Neuron (in vitro differentiated cells): ENCODE measurements around the gene PDPK1.

Source experiments
- H2AFZ ChIP-seq: one replicate; pipeline ENCODE4 v1.6.1; 2013; ENCODE audit warnings: low read depth, mild to moderate bottlenecking, inconsistent platforms, low read length, moderate library complexity
- H3K27me3 ChIP-seq: one replicate; pipeline ENCODE4 v1.6.1; 2013; ENCODE audit warnings: low read length; ENCODE audit not compliant: insufficient read depth
- H3K36me3 ChIP-seq: one replicate; pipeline ENCODE4 v1.6.1; 2013; ENCODE audit warnings: low read length; ENCODE audit not compliant: insufficient read depth
- H3K4me1 ChIP-seq: one replicate; pipeline ENCODE4 v1.6.1; 2013; ENCODE audit warnings: low read length; ENCODE audit not compliant: insufficient read depth
- H3K4me3 ChIP-seq: 2 replicates; pipeline ENCODE4 v1.5.1; 2013; ENCODE audit warnings: mild to moderate bottlenecking, low read length, moderate library complexity
- H3K9me3 ChIP-seq: one replicate; pipeline ENCODE4 v1.6.1; 2013; ENCODE audit warnings: low read length

PDPK1 gene

DNA sequence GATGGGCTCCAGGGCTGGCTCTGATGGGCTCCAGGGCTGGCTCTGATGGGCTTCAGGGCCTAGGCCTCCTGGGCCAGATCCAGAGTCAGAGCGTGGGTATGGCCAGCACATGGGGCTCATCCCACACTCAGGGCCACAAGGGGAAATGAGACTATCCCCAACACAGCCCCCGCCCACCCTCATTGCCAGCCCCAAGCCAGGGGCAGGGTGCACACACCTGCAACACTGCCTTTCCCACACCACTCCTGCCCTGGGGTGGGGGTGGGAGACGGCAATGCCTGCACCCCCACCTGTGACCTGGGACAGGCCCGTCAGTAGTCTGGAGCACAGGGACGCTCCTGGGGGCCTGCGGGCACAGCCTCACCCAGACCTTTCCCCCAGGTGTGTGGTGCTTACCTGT lies 38.4 kb upstream of the PDPK1 start:
- Histone ChIP-seq H3K4me3 (no peak overlapping the region), H3K4me1 (peaks cover 13% of the 10 kb centered on the region), H3K9me3 (no peaks in the 10 kb centered on the region), H3K27me3 (no peaks in the 10 kb centered on the region), H2AFZ (no peak overlapping the region), H3K36me3 (peaks cover 22% of the 10 kb centered on the region)

GRCh38 chr16:2499890-2500429 lies 37.9 kb upstream of the PDPK1 start:
- no peaks in the 10 kb centered on the region for H3K27me3 ChIP-seq
- H3K4me1 ChIP-seq = peaks cover 13% of the 10 kb centered on the region
- no peak overlapping the region for H2AFZ ChIP-seq
- no peak overlapping the region for H3K4me3 ChIP-seq
- no peaks in the 10 kb centered on the region for H3K9me3 ChIP-seq
- H3K36me3 ChIP-seq = peaks cover 22% of the 10 kb centered on the region

GRCh38 chr16:2500430-2500917 lies 37.3 kb upstream of the PDPK1 start:
- Histone ChIP-seq H3K4me1 (peaks cover 13% of the 10 kb centered on the region), H3K27me3 (no peaks in the 10 kb centered on the region), H3K4me3 (no peak overlapping the region), H2AFZ (no peak overlapping the region), H3K9me3 (no peaks in the 10 kb centered on the region), H3K36me3 (peaks cover 22% of the 10 kb centered on the region)

- Histone ChIP-seq H3K27me3 (no peaks in the 10 kb centered on the region), H3K9me3 (no peaks in the 10 kb centered on the region), H3K4me1 (peaks cover 13% of the 10 kb centered on the region), H3K36me3 (peaks cover 19% of the 10 kb centered on the region), H2AFZ (peak overlapping the region; percentile 15), H3K4me3 (peak overlapping the region; percentile 28)
These were observed 36.7 kb upstream of the PDPK1 start for GRCh38 chr16:2500918-2501750.

- H3K27me3 ChIP-seq = no peaks in the 10 kb centered on the region
- no peaks in the 10 kb centered on the region for H3K9me3 ChIP-seq
- H2AFZ ChIP-seq = peak overlapping the region; percentile 15
- H3K36me3 ChIP-seq = peaks cover 8% of the 10 kb centered on the region
- peaks cover 13% of the 10 kb centered on the region for H3K4me1 ChIP-seq
- H3K4me3 ChIP-seq = no peak overlapping the region
These were observed 35.6 kb upstream of the PDPK1 start for GRCh38 chr16:2501946-2502895.

DNA sequence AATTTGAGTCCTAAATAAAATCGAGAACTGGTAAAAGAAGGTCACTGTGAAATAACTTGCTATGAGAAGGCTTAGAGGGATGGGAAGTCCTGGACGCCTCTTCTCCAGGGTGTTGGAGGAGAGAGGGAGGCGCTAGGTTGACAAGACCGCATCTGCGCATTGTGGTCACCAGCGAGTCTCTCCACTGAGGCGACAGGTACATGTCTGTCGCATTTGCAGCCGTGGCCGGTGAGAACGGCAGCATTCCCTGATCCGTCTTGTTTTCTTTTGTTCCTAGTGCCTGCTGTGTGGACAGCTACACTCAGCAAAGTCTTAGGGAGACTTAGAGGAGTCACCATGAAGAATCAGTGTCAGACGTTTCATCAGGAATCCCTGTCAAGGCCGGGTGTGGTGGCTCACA lies 32.1 kb upstream of the PDPK1 start:
- Histone ChIP-seq H3K4me1 (peaks cover 18% of the 10 kb centered on the region), H3K9me3 (no peaks in the 10 kb centered on the region), H3K27me3 (no peaks in the 10 kb centered on the region), H2AFZ (no peak overlapping the region), H3K36me3 (no peaks in the 10 kb centered on the region), H3K4me3 (no peak overlapping the region)

GRCh38 chr16:2507052-2507659 lies 30.7 kb upstream of the PDPK1 start:
- no peak overlapping the region for H2AFZ ChIP-seq
- no peaks in the 10 kb centered on the region for H3K9me3 ChIP-seq
- H3K4me3 ChIP-seq = no peak overlapping the region
- no peaks in the 10 kb centered on the region for H3K36me3 ChIP-seq
- H3K4me1 ChIP-seq = peaks cover 6% of the 10 kb centered on the region
- H3K27me3 ChIP-seq = no peaks in the 10 kb centered on the region

DNA sequence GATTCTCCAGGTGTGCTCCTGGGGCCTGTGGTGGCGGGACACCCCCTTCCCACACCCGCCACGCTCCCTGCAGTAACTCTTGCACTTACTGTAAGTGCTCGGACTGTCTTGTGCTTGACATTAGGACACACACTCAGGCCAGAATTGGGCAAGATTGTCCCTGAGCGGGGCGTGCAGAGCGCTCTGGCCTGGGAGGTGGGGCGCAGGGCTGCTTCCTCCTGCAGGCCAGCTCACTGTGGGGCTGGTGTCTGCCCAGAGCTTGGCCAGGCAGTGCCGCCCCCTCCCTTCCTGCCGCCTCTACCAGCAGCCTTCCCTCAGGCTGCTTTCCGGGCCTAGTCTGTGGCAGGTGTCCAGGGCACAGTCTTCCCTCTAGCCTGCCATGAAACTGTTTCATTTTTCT lies 30.2 kb upstream of the PDPK1 start:
- Histone ChIP-seq H3K27me3 (no peaks in the 10 kb centered on the region), H2AFZ (no peak overlapping the region), H3K4me3 (no peak overlapping the region), H3K36me3 (no peaks in the 10 kb centered on the region), H3K9me3 (no peaks in the 10 kb centered on the region), H3K4me1 (peaks cover 7% of the 10 kb centered on the region)

DNA sequence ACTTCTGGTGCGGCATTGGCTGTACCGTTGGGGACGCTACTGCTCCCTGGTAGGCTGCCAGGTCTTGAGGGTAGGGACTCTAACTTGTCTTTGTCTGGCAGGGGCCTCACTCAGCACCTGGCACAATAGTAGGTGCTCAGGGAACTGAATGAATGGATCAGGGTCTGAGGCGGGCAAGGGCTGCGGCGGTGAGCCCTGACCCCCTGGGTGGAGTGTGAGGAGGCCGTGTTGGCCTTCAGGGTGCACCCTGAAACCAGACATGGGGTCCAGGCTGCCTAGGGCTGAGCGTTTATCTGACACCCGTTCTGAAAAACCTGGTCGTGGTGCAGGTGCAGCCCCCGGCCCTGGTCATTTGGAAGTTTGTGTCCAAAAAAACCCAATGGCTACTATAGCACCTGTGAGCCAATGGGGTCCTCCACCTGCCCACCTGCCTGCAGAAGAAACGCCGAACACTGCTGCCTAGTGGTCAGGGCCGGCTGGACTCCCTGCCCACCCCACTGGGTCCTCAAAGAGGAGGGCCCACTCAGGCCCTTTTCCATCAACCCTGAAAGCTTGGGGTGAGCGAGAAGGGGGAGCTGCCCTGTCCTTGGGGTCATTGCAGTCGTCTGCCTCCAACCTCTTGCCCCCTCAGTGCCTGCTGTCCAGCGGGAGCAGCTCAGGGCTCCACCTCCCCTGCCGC lies 29.0 kb upstream of the PDPK1 start:
- Histone ChIP-seq H3K4me1 (peaks cover 14% of the 10 kb centered on the region), H3K27me3 (no peaks in the 10 kb centered on the region), H2AFZ (no peak overlapping the region), H3K9me3 (no peaks in the 10 kb centered on the region), H3K36me3 (no peaks in the 10 kb centered on the region), H3K4me3 (no peak overlapping the region)

DNA sequence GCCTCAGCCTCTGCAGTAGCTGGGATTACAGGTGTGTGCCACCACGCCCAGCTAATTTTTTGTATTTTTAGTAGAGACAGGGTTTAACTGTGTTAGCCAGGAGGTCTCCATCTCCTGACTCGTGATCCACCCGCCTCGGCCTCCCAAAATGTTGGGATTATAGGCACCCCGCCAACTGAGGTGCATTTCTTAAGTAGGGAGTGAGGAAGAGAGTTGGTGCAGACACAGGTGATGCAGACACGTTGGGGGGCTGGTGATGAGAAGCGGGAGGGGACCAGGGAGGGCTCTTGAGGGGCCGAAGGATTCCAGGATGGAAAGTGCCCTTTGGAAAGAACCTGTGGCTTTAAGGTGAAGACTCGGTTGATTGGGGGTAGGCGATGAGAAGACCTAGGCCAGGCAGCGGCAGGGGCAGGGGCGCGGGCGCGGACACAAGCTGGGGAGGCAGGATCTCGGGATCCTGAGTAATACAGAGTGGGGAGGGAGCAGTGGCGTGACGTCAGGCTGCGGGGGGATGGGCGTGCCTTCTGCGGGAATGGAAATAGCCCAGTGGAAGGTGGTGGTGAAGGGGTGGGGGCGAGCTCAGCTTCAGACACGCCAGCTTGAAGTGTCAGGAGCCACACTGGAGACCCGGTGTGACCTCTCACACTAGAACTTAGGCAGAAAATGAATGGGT lies 26.6 kb upstream of the PDPK1 start:
- peaks cover 2% of the 10 kb centered on the region for H3K36me3 ChIP-seq

DNA sequence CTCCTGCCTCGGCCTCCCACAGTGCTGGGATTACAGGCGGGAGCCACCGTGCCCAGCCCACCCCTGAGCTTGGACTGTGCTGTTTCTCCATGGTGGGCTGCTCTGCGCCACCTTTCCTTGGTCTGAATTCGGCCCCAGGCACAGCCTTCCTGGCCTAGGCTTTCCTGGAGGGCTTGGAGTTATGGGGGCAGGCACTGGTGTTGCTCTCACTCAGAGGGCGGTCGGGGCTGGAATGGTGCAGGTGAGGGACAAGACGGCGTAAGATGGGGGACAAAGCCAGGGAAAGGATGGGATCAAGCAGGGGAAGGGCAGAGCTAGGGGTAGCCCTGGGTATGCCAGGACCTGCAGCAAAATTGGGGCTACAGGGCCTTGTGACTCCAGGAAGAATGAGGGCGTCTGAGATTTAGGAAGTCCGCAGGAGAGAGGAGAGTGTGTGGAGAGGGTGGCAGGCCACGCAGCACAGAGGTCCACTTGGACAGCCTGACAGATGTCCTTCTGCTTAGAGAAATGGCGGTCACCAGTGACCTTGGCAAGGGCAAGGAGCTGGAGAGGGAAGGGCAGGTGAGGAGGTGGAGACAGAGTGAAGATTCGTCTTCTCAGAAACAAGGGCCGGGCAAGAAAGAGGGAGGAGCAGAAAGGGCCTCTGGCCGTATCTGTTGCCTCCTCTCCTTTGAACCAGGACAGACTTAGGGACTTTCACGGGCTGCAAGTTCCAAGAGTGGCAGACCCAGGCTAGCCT lies 25.7 kb upstream of the PDPK1 start:
- H2AFZ ChIP-seq = no peak overlapping the region
- no peaks in the 10 kb centered on the region for H3K27me3 ChIP-seq
- peaks cover 29% of the 10 kb centered on the region for H3K4me1 ChIP-seq
- H3K9me3 ChIP-seq = no peaks in the 10 kb centered on the region
- H3K4me3 ChIP-seq = no peak overlapping the region
- peaks cover 6% of the 10 kb centered on the region for H3K36me3 ChIP-seq

More for the DNA sequence above, 26.6 kb upstream of the PDPK1 start:
- H3K4me1 ChIP-seq = peaks cover 29% of the 10 kb centered on the region
- no peaks in the 10 kb centered on the region for H3K9me3 ChIP-seq
- no peaks in the 10 kb centered on the region for H3K27me3 ChIP-seq
- H2AFZ ChIP-seq = no peak overlapping the region
- no peak overlapping the region for H3K4me3 ChIP-seq
